ENCODE results near the gene CRYGB. TPM values are rescaled to one million over a fixed set of nuclear protein-coding genes. Genes with fewer than 3 reads are reported as not detected.

CRYGB gene, protein sequence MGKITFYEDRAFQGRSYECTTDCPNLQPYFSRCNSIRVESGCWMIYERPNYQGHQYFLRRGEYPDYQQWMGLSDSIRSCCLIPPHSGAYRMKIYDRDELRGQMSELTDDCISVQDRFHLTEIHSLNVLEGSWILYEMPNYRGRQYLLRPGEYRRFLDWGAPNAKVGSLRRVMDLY
- 0.50 TPM for polyA plus RNA-seq (2013, experiment 1 of 2)
- polyA plus RNA-seq (2013, experiment 2 of 2) = 0.89 TPM

- Histone ChIP-seq H3K36me3 (ENCODE audit: insufficient read depth, low read length) (no peaks in the 10 kb centered on the region), H3K9me3 (ENCODE audit: insufficient read depth, low read depth, low read length) (no peaks in the 10 kb centered on the region), H3K4me3 (ENCODE audit: low read length) (no peak within 1 kb of the TSS), H3K9ac (ENCODE audit: low read depth, low read length) (no peak within 1 kb of the TSS), H3K27ac (ENCODE audit: low read depth, low read length) (no peak within 1 kb of the TSS), H3K4me1 (ENCODE audit: insufficient read depth, low read length) (peaks cover 12% of the 10 kb centered on the region), H3K27me3 (ENCODE audit: insufficient read depth, low read length) (no peaks in the 10 kb centered on the region)
- WGBS = 66% methylated on average over 6 of the region's 6 CpGs
Observed at GRCh38 chr2:208146006-208146405, at the start of gene CRYGB. Gene CRYGB (minus strand): TSS chr2:208146158. CDS start chr2:208146120, 38 bp downstream.

- no peak overlapping the region for H3K4me3 ChIP-seq (ENCODE audit: low read length)
- no peaks in the 10 kb centered on the region for H3K36me3 ChIP-seq (ENCODE audit: insufficient read depth, low read length)
- H3K9ac ChIP-seq (ENCODE audit: low read depth, low read length) = no peak overlapping the region
- H3K27ac ChIP-seq (ENCODE audit: low read depth, low read length) = no peak overlapping the region
- H3K27me3 ChIP-seq (ENCODE audit: insufficient read depth, low read length) = no peaks in the 10 kb centered on the region
- H3K4me1 ChIP-seq (ENCODE audit: insufficient read depth, low read length) = peaks cover 7% of the 10 kb centered on the region; the same call in 1 of the 2 replicates
- H3K9me3 ChIP-seq (ENCODE audit: insufficient read depth, low read depth, low read length) = no peaks in the 10 kb centered on the region
- WGBS = 92% methylated on average over 3 of the region's 3 CpGs
Observed at GRCh38 chr2:208195531-208195930, 49.6 kb upstream of the CRYGB start.

DNA sequence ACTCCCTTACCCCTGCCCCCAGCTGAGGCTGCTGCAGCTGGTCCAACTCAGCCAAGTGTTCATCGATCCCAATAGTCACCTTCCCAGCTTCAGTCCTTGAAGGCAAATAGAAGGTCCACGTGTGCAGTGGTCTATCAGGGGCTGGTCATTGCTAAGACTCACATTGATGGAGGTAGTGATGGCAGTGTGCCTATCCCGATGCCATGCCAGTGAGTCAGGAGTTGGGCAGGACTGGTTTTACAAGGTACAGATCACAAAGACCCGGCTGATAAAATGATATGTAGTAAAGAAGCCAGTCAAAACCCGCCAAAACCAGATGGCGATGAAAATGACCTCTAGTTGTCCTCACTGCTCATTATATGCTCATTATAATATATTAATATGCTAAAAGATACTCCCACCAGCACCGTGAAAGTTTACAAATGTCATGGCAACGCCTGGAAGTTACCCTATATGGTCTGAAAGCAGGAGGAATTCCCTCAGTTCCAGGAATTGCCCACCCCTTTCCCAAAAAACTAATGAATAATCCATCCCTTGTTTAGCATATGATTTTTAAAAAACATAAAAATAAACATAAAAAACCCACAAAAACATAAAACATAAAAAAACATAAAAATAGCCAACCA is 46.8 kb upstream of the CRYGB start:
- no peaks in the 10 kb centered on the region for H3K27me3 ChIP-seq (ENCODE audit: insufficient read depth, low read length)
- no peak overlapping the region for H3K9ac ChIP-seq (ENCODE audit: low read depth, low read length)
- H3K4me1 ChIP-seq (ENCODE audit: insufficient read depth, low read length) = peaks cover 12% of the 10 kb centered on the region
- no peaks in the 10 kb centered on the region for H3K36me3 ChIP-seq (ENCODE audit: insufficient read depth, low read length)
- no peak overlapping the region for H3K4me3 ChIP-seq (ENCODE audit: low read length)
- H3K27ac ChIP-seq (ENCODE audit: low read depth, low read length) = no peak overlapping the region
- 96% methylated on average over 8 of the region's 8 CpGs for WGBS
- H3K9me3 ChIP-seq (ENCODE audit: insufficient read depth, low read depth, low read length) = no peaks in the 10 kb centered on the region

GRCh38 chr2:208189810-208190503 is 44.0 kb upstream of the CRYGB start, which contains the start of gene C2orf80:
Gene C2orf80 (minus strand): TSS chr2:208190030. CDS start chr2:208186986, 3,044 bp downstream.
- Histone ChIP-seq H3K27ac (ENCODE audit: low read depth, low read length) (no peak within 1 kb of the TSS), H3K9ac (ENCODE audit: low read depth, low read length) (no peak within 1 kb of the TSS), H3K27me3 (ENCODE audit: insufficient read depth, low read length) (no peaks in the 10 kb centered on the region), H3K9me3 (ENCODE audit: insufficient read depth, low read depth, low read length) (no peaks in the 10 kb centered on the region), H3K4me3 (ENCODE audit: low read length) (no peak within 1 kb of the TSS), H3K36me3 (ENCODE audit: insufficient read depth, low read length) (no peaks in the 10 kb centered on the region), H3K4me1 (ENCODE audit: insufficient read depth, low read length) (peaks cover 25% of the 10 kb centered on the region)
- 84% methylated on average over 9 of the region's 10 CpGs for WGBS

DNA sequence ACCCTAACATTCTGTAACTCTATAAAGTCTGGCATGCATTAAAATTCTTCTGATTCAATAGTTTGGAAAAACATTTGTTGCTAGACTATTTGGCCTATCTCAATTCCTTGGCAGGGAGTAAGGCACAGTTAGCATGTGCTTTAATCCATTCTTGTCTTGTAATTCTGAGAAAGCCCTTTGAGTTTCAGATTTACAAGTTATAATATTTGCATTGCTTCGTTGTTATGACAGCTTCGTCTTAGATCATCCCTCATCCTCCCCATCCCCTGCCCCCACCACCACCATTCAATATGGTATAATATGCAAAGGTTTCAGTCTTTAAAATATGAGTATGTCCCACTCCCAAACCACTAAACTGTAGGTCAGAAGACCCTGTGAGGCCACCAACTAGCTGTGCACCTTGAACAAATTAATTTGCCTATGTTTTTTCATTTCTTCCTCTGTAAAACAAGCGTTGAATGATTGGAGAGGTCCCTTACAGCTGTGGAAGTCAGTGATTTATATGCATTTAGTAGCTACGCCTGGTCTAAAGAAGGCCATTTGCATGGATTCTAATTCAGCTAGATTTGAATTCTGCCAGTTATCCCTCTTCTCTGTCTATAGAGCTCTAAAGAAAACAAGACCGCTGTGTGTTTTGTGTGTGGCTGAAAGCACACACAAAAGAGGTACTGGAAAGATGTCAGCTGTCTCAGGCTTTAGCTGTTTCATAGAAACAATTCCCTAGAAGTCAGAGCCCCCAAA is 43.3 kb upstream of the CRYGB start:
- Histone ChIP-seq H3K9me3 (ENCODE audit: insufficient read depth, low read depth, low read length) (no peaks in the 10 kb centered on the region), H3K9ac (ENCODE audit: low read depth, low read length) (no peak overlapping the region), H3K36me3 (ENCODE audit: insufficient read depth, low read length) (no peaks in the 10 kb centered on the region), H3K4me1 (ENCODE audit: insufficient read depth, low read length) (peaks cover 31% of the 10 kb centered on the region), H3K27ac (ENCODE audit: low read depth, low read length) (no peak overlapping the region), H3K4me3 (ENCODE audit: low read length) (no peak overlapping the region), H3K27me3 (ENCODE audit: insufficient read depth, low read length) (no peaks in the 10 kb centered on the region)
- 77% methylated on average over 3 of the region's 5 CpGs for WGBS

- H3K36me3 ChIP-seq (ENCODE audit: insufficient read depth, low read length) = no peaks in the 10 kb centered on the region
- 80% methylated on average over 2 of the region's 2 CpGs for WGBS
- H3K27ac ChIP-seq (ENCODE audit: low read depth, low read length) = no peak overlapping the region
- H3K9ac ChIP-seq (ENCODE audit: low read depth, low read length) = no peak overlapping the region
- no peak overlapping the region for H3K4me3 ChIP-seq (ENCODE audit: low read length)
- no peaks in the 10 kb centered on the region for H3K27me3 ChIP-seq (ENCODE audit: insufficient read depth, low read length)
- H3K4me1 ChIP-seq (ENCODE audit: insufficient read depth, low read length) = peaks cover 41% of the 10 kb centered on the region
- no peaks in the 10 kb centered on the region for H3K9me3 ChIP-seq (ENCODE audit: insufficient read depth, low read depth, low read length)
Observed at GRCh38 chr2:208186893-208187292, 40.9 kb upstream of the CRYGB start.

DNA sequence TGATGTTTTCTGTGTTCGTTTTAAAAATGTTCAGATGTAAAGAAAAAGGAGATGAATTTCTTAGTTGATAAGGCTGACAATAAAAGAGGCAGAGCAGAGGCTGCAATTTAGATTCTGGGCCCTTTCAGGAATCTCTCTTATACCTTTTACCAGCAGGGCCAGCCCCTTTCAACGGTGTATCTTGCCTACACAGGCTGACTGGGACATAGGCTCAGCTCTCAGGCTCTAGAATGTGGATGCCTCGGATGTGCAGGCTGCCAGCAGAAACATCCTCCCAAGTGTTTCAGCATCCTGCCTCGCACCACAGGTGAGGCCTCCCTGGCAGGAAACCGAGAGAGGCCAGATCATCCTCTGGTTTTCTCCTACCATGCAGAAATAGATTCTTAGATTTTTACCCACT is 40.5 kb upstream of the CRYGB start:
- Histone ChIP-seq H3K36me3 (ENCODE audit: insufficient read depth, low read length) (no peaks in the 10 kb centered on the region), H3K27me3 (ENCODE audit: insufficient read depth, low read length) (no peaks in the 10 kb centered on the region), H3K4me3 (ENCODE audit: low read length) (no peak overlapping the region), H3K4me1 (ENCODE audit: insufficient read depth, low read length) (peaks cover 41% of the 10 kb centered on the region), H3K9ac (ENCODE audit: low read depth, low read length) (no peak overlapping the region), H3K27ac (ENCODE audit: low read depth, low read length) (no peak overlapping the region), H3K9me3 (ENCODE audit: insufficient read depth, low read depth, low read length) (no peaks in the 10 kb centered on the region)
- 68% methylated on average over 5 of the region's 5 CpGs for WGBS

- H3K9me3 ChIP-seq (ENCODE audit: insufficient read depth, low read depth, low read length) = no peaks in the 10 kb centered on the region
- no peak overlapping the region for H3K27ac ChIP-seq (ENCODE audit: low read depth, low read length)
- H3K27me3 ChIP-seq (ENCODE audit: insufficient read depth, low read length) = no peaks in the 10 kb centered on the region
- H3K36me3 ChIP-seq (ENCODE audit: insufficient read depth, low read length) = no peaks in the 10 kb centered on the region
- peak overlapping the region; percentile 58 for H3K4me3 ChIP-seq (ENCODE audit: low read length)
- H3K9ac ChIP-seq (ENCODE audit: low read depth, low read length) = no peak overlapping the region
- WGBS = 11% methylated on average over 10 of the region's 12 CpGs
- H3K4me1 ChIP-seq (ENCODE audit: insufficient read depth, low read length) = peaks cover 34% of the 10 kb centered on the region
Observed at GRCh38 chr2:208183972-208184705, 38.2 kb upstream of the CRYGB start.

DNA sequence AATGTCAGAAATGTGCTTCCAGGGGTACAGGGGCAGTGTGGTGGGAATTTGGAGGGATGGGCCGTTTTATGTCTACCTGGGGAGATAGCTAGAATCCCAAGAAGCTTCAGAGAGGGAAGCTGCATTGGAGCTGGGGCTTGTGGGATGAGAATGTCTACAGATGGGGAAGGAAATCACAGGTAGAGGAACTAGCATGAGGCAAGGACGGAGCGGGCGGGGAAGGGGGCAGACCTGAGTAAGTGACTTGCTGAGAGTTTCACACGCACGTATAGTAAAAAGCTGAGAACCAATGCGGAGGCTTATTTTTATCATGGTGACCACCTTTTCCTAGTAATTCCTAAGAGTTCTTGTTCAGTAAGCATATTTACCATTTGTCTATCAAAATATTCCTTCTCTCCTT is 37.6 kb upstream of the CRYGB start:
- Histone ChIP-seq H3K9ac (ENCODE audit: low read depth, low read length) (no peak overlapping the region), H3K9me3 (ENCODE audit: insufficient read depth, low read depth, low read length) (no peaks in the 10 kb centered on the region), H3K27ac (ENCODE audit: low read depth, low read length) (no peak overlapping the region), H3K4me3 (ENCODE audit: low read length) (peak overlapping the region; percentile 58), H3K4me1 (ENCODE audit: insufficient read depth, low read length) (peaks cover 34% of the 10 kb centered on the region), H3K36me3 (ENCODE audit: insufficient read depth, low read length) (no peaks in the 10 kb centered on the region), H3K27me3 (ENCODE audit: insufficient read depth, low read length) (no peaks in the 10 kb centered on the region)
- 16% methylated on average over 7 of the region's 7 CpGs for WGBS

- 89% methylated on average over 2 of the region's 3 CpGs for WGBS
- Histone ChIP-seq H3K9ac (ENCODE audit: low read depth, low read length) (no peak overlapping the region), H3K9me3 (ENCODE audit: insufficient read depth, low read depth, low read length) (no peaks in the 10 kb centered on the region), H3K27ac (ENCODE audit: low read depth, low read length) (no peak overlapping the region), H3K4me1 (ENCODE audit: insufficient read depth, low read length) (peaks cover 30% of the 10 kb centered on the region), H3K27me3 (ENCODE audit: insufficient read depth, low read length) (no peaks in the 10 kb centered on the region), H3K36me3 (ENCODE audit: insufficient read depth, low read length) (no peaks in the 10 kb centered on the region), H3K4me3 (ENCODE audit: low read length) (no peak overlapping the region)
Observed at GRCh38 chr2:208182835-208183234, 36.9 kb upstream of the CRYGB start.
